Neuronal stem cell (in vitro differentiated cells): ENCODE results near the gene SUN2.

Experiments used
- DNase-seq: peaks from one replicate; pipeline ENCODE4 v3.0.0-alpha.2; 2013; ENCODE audit warnings: low spot score
- H2AFZ ChIP-seq: one replicate; pipeline ENCODE4 v1.6.1; 2013; ENCODE audit warnings: mild to moderate bottlenecking, low read length, inconsistent platforms
- H2AK5ac ChIP-seq: 2 replicates; pipeline ENCODE4 v1.6.1; 2013; ENCODE audit warnings: low read depth, mild to moderate bottlenecking, inconsistent platforms, low read length, moderate library complexity, mixed read lengths
- H2BK120ac ChIP-seq: 2 replicates; pipeline ENCODE4 v1.6.1; 2013; ENCODE audit warnings: low read depth, mild to moderate bottlenecking, inconsistent platforms, low read length, moderate library complexity, mixed read lengths
- H2BK12ac ChIP-seq: one replicate; pipeline ENCODE4 v1.6.1; 2013; ENCODE audit warnings: low read length, inconsistent platforms
- H2BK15ac ChIP-seq: 2 replicates; pipeline ENCODE4 v1.6.1; 2013; ENCODE audit warnings: mild to moderate bottlenecking, low read length, inconsistent platforms, mixed read lengths
- H2BK5ac ChIP-seq: one replicate; pipeline ENCODE4 v1.6.1; 2013; ENCODE audit warnings: inconsistent platforms, mild to moderate bottlenecking, low read length, moderate library complexity
- H3K14ac ChIP-seq: one replicate; pipeline ENCODE4 v1.6.1; 2013; ENCODE audit warnings: low read length, inconsistent platforms
- H3K18ac ChIP-seq: 2 replicates; pipeline ENCODE4 v1.6.1; 2013; ENCODE audit warnings: low read length, inconsistent platforms
- H3K23ac ChIP-seq: 2 replicates; pipeline ENCODE4 v1.6.1; 2013; ENCODE audit warnings: low read depth, mild to moderate bottlenecking, mixed read lengths, low read length, inconsistent platforms; ENCODE audit not compliant: poor library complexity
- H3K27ac ChIP-seq: replicated peaks from 3 replicates; pipeline ENCODE4 v1.5.1; 2013; ENCODE audit warnings: low read length, inconsistent platforms
- H3K27me3 ChIP-seq, 3 experiments: 2 replicates each; pipeline ENCODE4 v1.6.1; 2013; ENCODE audit warnings: low read length in 3 of 3, mild to moderate bottlenecking in 2 of 3, inconsistent platforms in 1 of 3, low read depth in 1 of 3, mixed read lengths in 1 of 3, moderate library complexity in 1 of 3; ENCODE audit not compliant: control insufficient read depth in 3 of 3, insufficient read depth in 3 of 3
- H3K36me3 ChIP-seq, 2 donors: replicated peaks in 1 of 2; 2 replicates each; pipeline ENCODE4 v1.6.1; 2013; ENCODE audit warnings: low read length in 2 of 2; ENCODE audit not compliant: control insufficient read depth in 2 of 2, insufficient read depth in 2 of 2
- H3K4ac ChIP-seq: 2 replicates; pipeline ENCODE4 v1.6.1; 2013; ENCODE audit warnings: inconsistent platforms, mild to moderate bottlenecking, low read length, moderate library complexity
- H3K4me1 ChIP-seq, 2 donors: 1 replicate in 1 of 2; 2 replicates in 1 of 2; pipeline ENCODE4 v1.6.1; 2013; ENCODE audit warnings: low read length in 2 of 2, low read depth in 1 of 2; ENCODE audit not compliant: control insufficient read depth in 2 of 2, insufficient read depth in 1 of 2
- H3K4me2 ChIP-seq: one replicate; pipeline ENCODE4 v1.6.1; 2013; ENCODE audit warnings: mild to moderate bottlenecking, low read length, inconsistent platforms; ENCODE audit not compliant: insufficient read depth, poor library complexity, severe bottlenecking
- H3K4me3 ChIP-seq, 2 donors: 2 replicates each; pipeline ENCODE4 v1.5.1; 2013; ENCODE audit warnings: low read length in 2 of 2, mild to moderate bottlenecking in 2 of 2, inconsistent platforms in 1 of 2, moderate library complexity in 1 of 2
- H3K79me1 ChIP-seq: one replicate; pipeline ENCODE4 v1.6.1; 2013; ENCODE audit warnings: low read depth, mild to moderate bottlenecking, inconsistent platforms, low read length, moderate library complexity
- H3K9ac ChIP-seq: one replicate; pipeline ENCODE4 v1.6.1; 2013; ENCODE audit warnings: mild to moderate bottlenecking, low read depth, low read length, inconsistent platforms; ENCODE audit not compliant: poor library complexity
- H3K9me3 ChIP-seq, 2 donors: replicated peaks in 1 of 2; 2 replicates each; pipeline versions ENCODE3 to v1.6.1; 2013; ENCODE audit warnings: low read length in 2 of 2, mild to moderate bottlenecking in 2 of 2, inconsistent platforms in 1 of 2, low read depth in 1 of 2, mixed read lengths in 1 of 2, moderate library complexity in 1 of 2; ENCODE audit not compliant: control insufficient read depth in 2 of 2, insufficient read depth in 1 of 2
- H4K8ac ChIP-seq: one replicate; pipeline ENCODE4 v1.6.1; 2013; ENCODE audit warnings: low read depth, mild to moderate bottlenecking, inconsistent platforms, low read length, moderate library complexity
- H4K91ac ChIP-seq: one replicate; pipeline ENCODE4 v1.6.1; 2013; ENCODE audit warnings: low read length, low read depth, mild to moderate bottlenecking, inconsistent platforms; ENCODE audit not compliant: poor library complexity
- WGBS, 2 donors: extraction: QIAGEN DNeasy Blood & Tissue Kit; methylation state at CpG; one replicate each; pipeline ENCODE4 v1.1.7; 2013; ENCODE audit warnings: missing lambda C conversion rate in 2 of 2, mixed read lengths in 1 of 2; ENCODE audit not compliant: insufficient read length in 2 of 2, insufficient replicate concordance in 1 of 2; ENCODE audit errors: extremely low coverage in 2 of 2; 5-methylcytosine and 5-hydroxymethylcytosine counted together

SUN2 gene

GRCh38 chr22:38750104-38750503, 5.7 kb downstream of the SUN2 start:
- no CpG with 5 or more reads among the region's 14 CpGs for WGBS, 2 donors
- Histone ChIP-seq H3K4me2 (no peak overlapping the region), H3K27me3 (no peaks in the 10 kb centered on the region), H2BK15ac (no peak overlapping the region), H3K79me1 (no peaks in the 10 kb centered on the region), H3K14ac (no peak overlapping the region), H3K9ac (no peak overlapping the region), H3K23ac (no peak overlapping the region), H3K4me3 (no peak overlapping the region), H3K18ac (no peak overlapping the region), H3K36me3 (peaks cover 24 to 81% of the 10 kb centered on the region in 2 donors), H3K4ac (no peak overlapping the region), H4K8ac (no peak overlapping the region), H2AFZ (no peak overlapping the region), H2BK5ac (no peak overlapping the region), H4K91ac (no peak overlapping the region), H3K4me1 (peaks cover 1 to 5% of the 10 kb centered on the region in 2 donors), H2BK120ac (no peak overlapping the region), H2AK5ac (no peak overlapping the region), H3K9me3 (no peaks in the 10 kb centered on the region), H2BK12ac (no peak overlapping the region), H3K27ac (no peak overlapping the region)
- no peak for DNase-seq

- H3K18ac ChIP-seq: no peak overlapping the region
- H2AK5ac ChIP-seq: no peak overlapping the region
- peaks cover 27 to 91% of the 10 kb centered on the region in 2 donors for H3K36me3 ChIP-seq
- DNase-seq: no peak
- H3K4me3 ChIP-seq: peak overlapping the region in 1 of 2 donors; percentile 59
- WGBS, 2 donors: no CpG with 5 or more reads among the region's 14 CpGs
- no peak overlapping the region for H3K4me2 ChIP-seq
- no peaks in the 10 kb centered on the region for H3K27me3 ChIP-seq
- no peak overlapping the region for H2BK5ac ChIP-seq
- H2AFZ ChIP-seq: no peak overlapping the region
- no peak overlapping the region for H2BK15ac ChIP-seq
- H2BK12ac ChIP-seq: no peak overlapping the region
- no peak overlapping the region for H3K9ac ChIP-seq
- H3K79me1 ChIP-seq: no peaks in the 10 kb centered on the region
- H3K23ac ChIP-seq: no peak overlapping the region
- H4K8ac ChIP-seq: no peak overlapping the region
- H3K9me3 ChIP-seq: no peaks in the 10 kb centered on the region
- H2BK120ac ChIP-seq: no peak overlapping the region
- H3K27ac ChIP-seq: no peak overlapping the region
- peak overlapping the region; percentile 6 for H3K4ac ChIP-seq
- peak overlapping the region; percentile 75 for H3K14ac ChIP-seq
- H3K4me1 ChIP-seq: no peaks in the 10 kb centered on the region
- H4K91ac ChIP-seq: no peak overlapping the region
These were observed 7.2 kb downstream of the SUN2 start for GRCh38 chr22:38748487-38749136.

- Histone ChIP-seq H3K27ac (no peak overlapping the region), H3K9me3 (no peaks in the 10 kb centered on the region), H3K4me2 (no peak overlapping the region), H3K79me1 (no peaks in the 10 kb centered on the region), H3K27me3 (no peaks in the 10 kb centered on the region), H3K9ac (no peak overlapping the region), H3K14ac (no peak overlapping the region), H3K4ac (peak overlapping the region; percentile 41), H4K91ac (no peak overlapping the region), H2BK5ac (no peak overlapping the region), H3K36me3 (peaks cover 31 to 94% of the 10 kb centered on the region in 2 donors), H2AK5ac (no peak overlapping the region), H2BK12ac (no peak overlapping the region), H2BK120ac (no peak overlapping the region), H3K18ac (peak overlapping the region; percentile 41), H4K8ac (no peak overlapping the region), H3K4me1 (no peaks in the 10 kb centered on the region), H3K23ac (no peak overlapping the region), H2BK15ac (no peak overlapping the region), H3K4me3 (peak overlapping the region in 1 of 2 donors; percentile 48), H2AFZ (no peak overlapping the region)
- WGBS, 2 donors: no CpG with 5 or more reads among the region's 14 CpGs
- no peak for DNase-seq
These were observed 9.9 kb downstream of the SUN2 start for GRCh38 chr22:38745676-38746460.

GRCh38 chr22:38744981-38745380, 10.8 kb downstream of the SUN2 start:
- Histone ChIP-seq H3K36me3 (peaks cover 32 to 94% of the 10 kb centered on the region in 2 donors), H3K79me1 (no peaks in the 10 kb centered on the region), H3K9me3 (no peaks in the 10 kb centered on the region), H2AFZ (no peak overlapping the region), H2BK5ac (no peak overlapping the region), H4K8ac (no peak overlapping the region), H2BK120ac (no peak overlapping the region), H3K9ac (no peak overlapping the region), H3K4me3 (no peak overlapping the region), H3K18ac (no peak overlapping the region), H2AK5ac (no peak overlapping the region), H2BK15ac (no peak overlapping the region), H3K23ac (no peak overlapping the region), H2BK12ac (no peak overlapping the region), H4K91ac (no peak overlapping the region), H3K4me1 (no peaks in the 10 kb centered on the region), H3K4ac (no peak overlapping the region), H3K27me3 (no peaks in the 10 kb centered on the region), H3K27ac (no peak overlapping the region), H3K4me2 (no peak overlapping the region), H3K14ac (no peak overlapping the region)
- WGBS, 2 donors: no CpG with 5 or more reads among the region's 6 CpGs
- DNase-seq: no peak
